HCT116 (cell line): ENCODE results near the gene ZYX. TPM values are rescaled to one million over a fixed set of nuclear protein-coding genes. Genes with fewer than 3 reads are reported as not detected.

ENCODE experiments used
- ATAC-seq: fragments of 200-7000 bp; cut with Tn5 transposase; 2 replicates; pipeline ENCODE4 v1.9.1; 2020; ENCODE audit warnings: mild to moderate bottlenecking, moderate library complexity
- BruUV-seq: library from RNA; stranded (reverse); fragments of 400-500 nt; replicated peaks from 2 replicates; lab custom pipeline; 2021; lab: Mats Ljungman, UMichigan
- CTCF ChIA-PET: fragments of 300-600 bp; sonication (Branson Sonifier 250); formaldehyde crosslinking; loops from one replicate; lab custom pipeline; 2021; ENCODE audit warnings: antibody characterized with exemption; lab: Charles Lee
- POLR2A ChIA-PET: fragments of 300-600, 350-600 bp; sonication (Branson Sonifier 250); formaldehyde crosslinking; loops from one replicate; lab custom pipeline; 2021; ENCODE audit warnings: antibody characterized with exemption; lab: Charles Lee
- RAD21 ChIA-PET, 2 experiments: fragments of 300-600 bp; sonication (Branson Sonifier 250); formaldehyde crosslinking; loops; one replicate each; lab custom pipeline; 2023; ENCODE audit warnings: low total read pairs in 2 of 2; ENCODE audit not compliant: uncharacterized antibody in 2 of 2, unreplicated experiment in 2 of 2, low non-redundant PET in 1 of 2; lab: Charles Lee
- DNase-seq: peaks from one replicate; pipeline ENCODE4 v3.0.0-alpha.2; 2010; ENCODE audit warnings: low read depth, low spot score
- H2AFZ ChIP-seq: fragments of 200-600 bp; shearing (Covaris generic), sonication (generic); 2 replicates; pipeline ENCODE4 v1.6.1; 2017; ENCODE audit warnings: low read depth, mixed run types, mixed read lengths, antibody characterized with exemption, low read length; ENCODE audit not compliant: poor library complexity, severe bottlenecking
- H3K27ac ChIP-seq: 2 replicates; pipeline ENCODE4 v1.5.1; 2012; ENCODE audit warnings: low read depth, low read length
- H3K27me3 ChIP-seq: fragments of 200-600 bp; sonication (generic); 2 replicates; pipeline ENCODE4 v1.6.1; 2016; ENCODE audit warnings: mixed run types, low read length, mixed read lengths; ENCODE audit not compliant: insufficient read depth
- H3K36me3 ChIP-seq, 2 experiments: fragments of 200-500 bp in 1 of 2; fragments of 200-600 bp in 1 of 2; sonication (Bioruptor generic) in 1 of 2; sonication (generic) in 1 of 2; 2 replicates each; pipeline versions ENCODE4 v1.5.1 to v1.6.1; 2014 to 2016; ENCODE audit warnings: low read length in 2 of 2, inconsistent platforms in 1 of 2, mixed read lengths in 1 of 2, mixed run types in 1 of 2; ENCODE audit not compliant: insufficient read depth in 2 of 2, control insufficient read depth in 1 of 2
- H3K4me1 ChIP-seq, 2 experiments: fragments of 200-600 bp in 1 of 2; sonication (generic) in 1 of 2; 2 replicates each; pipeline versions ENCODE4 v1.5.1 to v1.6.1; 2012 to 2017; ENCODE audit warnings: low read length in 2 of 2, inconsistent platforms in 1 of 2, mild to moderate bottlenecking in 1 of 2, mixed read lengths in 1 of 2, mixed run types in 1 of 2, moderate library complexity in 1 of 2; ENCODE audit not compliant: insufficient read depth in 2 of 2, control insufficient read depth in 1 of 2
- H3K4me2 ChIP-seq: fragments of 200-600 bp; sonication (generic); 2 replicates; pipeline ENCODE4 v1.6.1; 2017; ENCODE audit warnings: mixed run types, low read length, mixed read lengths
- H3K4me3 ChIP-seq, 2 experiments: fragments of 200-600 bp in 1 of 2; sonication (generic) in 1 of 2; replicated peaks in 1 of 2; 2 replicates each; pipeline ENCODE4 v1.5.1; 2011 to 2016; ENCODE audit warnings: low read length in 2 of 2, control low read depth in 1 of 2, low read depth in 1 of 2, mild to moderate bottlenecking in 1 of 2, mixed read lengths in 1 of 2, mixed run types in 1 of 2
- H3K79me2 ChIP-seq: fragments of 200-600 bp; sonication (generic); 2 replicates; pipeline ENCODE4 v1.6.1; 2017; ENCODE audit warnings: mild to moderate bottlenecking, mixed run types, low read length, moderate library complexity, mixed read lengths; ENCODE audit not compliant: insufficient read depth
- H3K9ac ChIP-seq: fragments of 200-600 bp; sonication (generic); 2 replicates; pipeline ENCODE4 v1.6.1; 2016; ENCODE audit warnings: low read length, mixed read lengths
- H3K9me2 ChIP-seq: fragments of 200-600 bp; sonication (generic), shearing (Covaris generic); 2 replicates; pipeline ENCODE4 v1.6.1; 2017; ENCODE audit warnings: mixed run types, mild to moderate bottlenecking, moderate library complexity; ENCODE audit not compliant: insufficient read depth
- H3K9me3 ChIP-seq, 2 experiments: fragments of 200-500 bp in 1 of 2; fragments of 200-600 bp in 1 of 2; sonication (Bioruptor generic) in 1 of 2; sonication (generic) in 1 of 2; 2 replicates each; pipeline ENCODE4 v1.6.1; 2014 to 2017; ENCODE audit warnings: low read length in 2 of 2, mixed read lengths in 2 of 2, inconsistent platforms in 1 of 2, low read depth in 1 of 2, mild to moderate bottlenecking in 1 of 2, mixed run types in 1 of 2, moderate library complexity in 1 of 2; ENCODE audit not compliant: control insufficient read depth in 1 of 2, insufficient read depth in 1 of 2
- H4K20me1 ChIP-seq: fragments of 200-600 bp; sonication (generic), shearing (Covaris generic); 2 replicates; pipeline ENCODE4 v1.6.1; 2017; ENCODE audit warnings: mixed run types, mild to moderate bottlenecking, moderate library complexity; ENCODE audit not compliant: insufficient read depth
- ATF3 ChIP-seq: IDR thresholded peaks from 2 replicates; pipeline ENCODE4 v1.6.1; 2012
- CBX3 ChIP-seq: IDR thresholded peaks from 2 replicates; pipeline ENCODE4 v1.6.1; 2012; ENCODE audit warnings: low read depth
- CTCF ChIP-seq, 3 experiments: fragments of 200-600 bp in 1 of 3; sonication (generic) in 1 of 3; IDR thresholded peaks in 2 of 3; conservative IDR thresholded peaks in 1 of 3; 2 replicates each; pipeline ENCODE4 v1.5.1; 2012 to 2017; ENCODE audit warnings: low read depth in 2 of 3, low read length in 2 of 3, antibody characterized with exemption in 1 of 3, borderline replicate concordance in 1 of 3, control low read depth in 1 of 3, mild to moderate bottlenecking in 1 of 3, mixed read lengths in 1 of 3, mixed run types in 1 of 3, moderate library complexity in 1 of 3; ENCODE audit not compliant: insufficient read depth in 1 of 3
- EGR1 ChIP-seq: IDR thresholded peaks from 2 replicates; pipeline ENCODE4 v1.6.1; 2012; ENCODE audit warnings: low read depth
- EZH2 ChIP-seq: fragments of 200-600 bp; sonication (generic); IDR thresholded peaks from 2 replicates; pipeline ENCODE4 v1.6.1; 2017; ENCODE audit warnings: antibody characterized with exemption, mixed run types
- EZH2phosphoT487 ChIP-seq: fragments of 200-600 bp; IDR thresholded peaks from 2 replicates; pipeline ENCODE4 v1.6.1; 2018; ENCODE audit warnings: antibody characterized with exemption, borderline replicate concordance
- FOSL1 ChIP-seq: IDR thresholded peaks from 2 replicates; pipeline ENCODE4 v1.6.1; 2012; ENCODE audit warnings: low read depth
- JUND ChIP-seq: IDR thresholded peaks from 2 replicates; pipeline ENCODE4 v1.6.1; 2012
- MAX ChIP-seq: IDR thresholded peaks from 2 replicates; pipeline ENCODE4 v1.6.1; 2012
- POLR2A ChIP-seq: IDR thresholded peaks from 2 replicates; pipeline ENCODE4 v1.7.0; 2011; ENCODE audit warnings: borderline replicate concordance; ENCODE audit not compliant: insufficient read depth, insufficient read length; ENCODE audit errors: extremely low read depth
- RAD21 ChIP-seq: IDR thresholded peaks from 2 replicates; pipeline ENCODE4 v1.6.1; 2012; ENCODE audit warnings: low read depth, mild to moderate bottlenecking
- REST ChIP-seq: IDR thresholded peaks from 2 replicates; pipeline ENCODE4 v1.6.1; 2012; ENCODE audit warnings: low read depth
- SIN3A ChIP-seq: IDR thresholded peaks from 2 replicates; pipeline ENCODE4 v1.6.1; 2012; ENCODE audit warnings: low read depth
- SP1 ChIP-seq: IDR thresholded peaks from 2 replicates; pipeline ENCODE4 v1.6.1; 2012; ENCODE audit warnings: low read depth
- TCF7L2 ChIP-seq: IDR thresholded peaks from 2 replicates; pipeline ENCODE4 v1.7.0; 2011; ENCODE audit warnings: borderline replicate concordance, inconsistent platforms; ENCODE audit not compliant: insufficient read depth, insufficient read length; ENCODE audit errors: extremely low read depth
- YY1 ChIP-seq: IDR thresholded peaks from 2 replicates; pipeline ENCODE4 v1.6.1; 2011; ENCODE audit warnings: low read length, low read depth, moderate library complexity, mild to moderate bottlenecking; ENCODE audit not compliant: insufficient replicate concordance; ENCODE audit errors: extremely low read depth
- ZFX ChIP-seq: fragments of 450-650 bp; IDR thresholded peaks from 2 replicates; pipeline ENCODE4 v1.6.1; 2017
- ZNF274 ChIP-seq: fragments of 200-500 bp; sonication (Bioruptor generic); IDR thresholded peaks from 2 replicates; pipeline ENCODE4 v1.6.1; 2014; ENCODE audit warnings: mild to moderate bottlenecking, low read depth, low read length, inconsistent platforms
- intact Hi-C: fragments of 100-400 bp; cut with micrococcal nuclease; formaldehyde crosslinking; loops from 2 replicates; pipeline ENCODE4 v1.10.0; 2022
- total RNA-seq: library from RNA; stranded (reverse); gene quantifications from one replicate; pipeline ENCODE4 v1.2.1, GENCODE V29; 2021; ENCODE audit not compliant: unreplicated experiment

ZYX gene
- total RNA-seq, 1 experiment from 2014 or later = 144 TPM

- TF ChIP-seq JUND = no peak
- no peak for TF ChIP-seq TCF7L2
- no peak for TF ChIP-seq EZH2
- TF ChIP-seq RAD21 = peak; percentile 72
- peak; percentile 70 for TF ChIP-seq MAX
These were observed 27.8 kb downstream of the ZYX start, which contains the start of gene EPHA1 (continued) for GRCh38 chr7:143408686-143409561.

GRCh38 chr7:143410521-143411004, 29.4 kb downstream of the ZYX start:
- DNase-seq (no peak), ATAC-seq (no peak)
- ChIA-PET POLR2A (no interaction called here), RAD21 (no interaction called here), CTCF (no interaction called here)
- Histone ChIP-seq H3K36me3 (no peaks in the 10 kb centered on the region), H3K9me3 (no peaks in the 10 kb centered on the region), H2AFZ (no peak overlapping the region), H4K20me1 (no peaks in the 10 kb centered on the region), H3K9me2 (no peaks in the 10 kb centered on the region), H3K4me2 (no peak overlapping the region), H3K9ac (no peak overlapping the region), H3K27ac (no peak overlapping the region), H3K4me1 (peaks cover 15 to 22% of the 10 kb centered on the region in 2 experiments; a peak in 3 of 4 replicates), H3K79me2 (peaks cover 3% of the 10 kb centered on the region; the same call in 1 of the 2 replicates), H3K27me3 (no peaks in the 10 kb centered on the region), H3K4me3 (no peak overlapping the region)
- TF ChIP-seq POLR2A = no peak
- TF ChIP-seq REST = no peak
- no peak for TF ChIP-seq EGR1
- no peak for TF ChIP-seq ZNF274
- no peak for TF ChIP-seq TCF7L2
- TF ChIP-seq EZH2phosphoT487 = no peak
- no peak for TF ChIP-seq FOSL1
- no peak for TF ChIP-seq ZFX
- no peak for TF ChIP-seq YY1
- TF ChIP-seq SIN3A = no peak
- TF ChIP-seq EZH2 = no peak
- TF ChIP-seq CTCF (IDR thresholded peaks at IDR 0.05 in 2 of 3, conservative IDR thresholded peaks at IDR 0.05 in 1 of 3; ENCODE audit: borderline replicate concordance in 1 of 3, insufficient read depth in 1 of 3, low read depth in 2 of 3, low read length in 2 of 3) = no peak
- no peak for TF ChIP-seq ATF3
- TF ChIP-seq CBX3 = no peak
- TF ChIP-seq SP1 = no peak
- TF ChIP-seq MAX = no peak
- no TSS peak for BruUV-seq
- intact Hi-C loops = no loop called here
